Thymus (tissue), 11 donors: Measurements from ENCODE around the gene ARHGAP19. TPM values are rescaled to one million over a fixed set of nuclear protein-coding genes. Genes with fewer than 3 reads are reported as not detected.
A peak's percentile ranks its signal among the peaks of the same experiment; 100 is the strongest.

ENCODE experiments used
- DNase-seq, 9 donors: peaks; one replicate each; pipeline ENCODE4 v3.0.0-alpha.2; 2013; ENCODE audit warnings: low spot score in 9 of 9, low read depth in 6 of 9, missing footprints in 1 of 9
- H3K27ac ChIP-seq, 2 donors: one replicate each; pipeline ENCODE4 v1.5.1; 2013; ENCODE audit warnings: control low read depth in 1 of 2, low read depth in 1 of 2, low read length in 1 of 2, mild to moderate bottlenecking in 1 of 2, moderate library complexity in 1 of 2
- H3K27me3 ChIP-seq, 2 donors: one replicate each; pipeline ENCODE4 v1.5.1; 2013; ENCODE audit warnings: low read length in 1 of 2; ENCODE audit not compliant: control insufficient read depth in 2 of 2, insufficient read depth in 1 of 2
- H3K36me3 ChIP-seq, 2 donors: one replicate each; pipeline ENCODE4 v1.5.1; 2013; ENCODE audit warnings: low read length in 1 of 2, mild to moderate bottlenecking in 1 of 2, moderate library complexity in 1 of 2; ENCODE audit not compliant: control insufficient read depth in 2 of 2, insufficient read depth in 2 of 2
- H3K4me1 ChIP-seq, 2 donors: one replicate each; pipeline ENCODE4 v1.5.1; 2013; ENCODE audit warnings: low read length in 2 of 2; ENCODE audit not compliant: control insufficient read depth in 2 of 2, insufficient read depth in 2 of 2
- H3K4me3 ChIP-seq, 2 donors: one replicate each; pipeline ENCODE4 v1.5.1; 2013; ENCODE audit warnings: low read length in 2 of 2, control low read depth in 1 of 2, mild to moderate bottlenecking in 1 of 2
- H3K9me3 ChIP-seq, 2 donors: one replicate each; pipeline ENCODE4 v1.5.1; 2013; ENCODE audit warnings: low read length in 1 of 2, mild to moderate bottlenecking in 1 of 2; ENCODE audit not compliant: control insufficient read depth in 2 of 2, insufficient read depth in 1 of 2
- WGBS: extraction: QIAGEN DNeasy Blood & Tissue Kit; methylation state at CpG from one replicate; pipeline ENCODE4 v1.1.7; 2013; 5-methylcytosine and 5-hydroxymethylcytosine counted together
- polyA plus RNA-seq: library from polyadenylated mRNA; stranded (reverse); fragments of 200-250 nt; gene quantifications from one replicate; pipeline ENCODE4 v1.2.3, GENCODE V29; 2013
- total RNA-seq: library from RNA; stranded (reverse); fragments of 120-200 nt; gene quantifications from one replicate; pipeline ENCODE4 v1.2.4, GENCODE V29; 2013
- donor health status: healthy.

The ARHGAP19 gene
- total and polyA plus RNA-seq, 2 donors = 5.8 to 18.2 TPM

DNA sequence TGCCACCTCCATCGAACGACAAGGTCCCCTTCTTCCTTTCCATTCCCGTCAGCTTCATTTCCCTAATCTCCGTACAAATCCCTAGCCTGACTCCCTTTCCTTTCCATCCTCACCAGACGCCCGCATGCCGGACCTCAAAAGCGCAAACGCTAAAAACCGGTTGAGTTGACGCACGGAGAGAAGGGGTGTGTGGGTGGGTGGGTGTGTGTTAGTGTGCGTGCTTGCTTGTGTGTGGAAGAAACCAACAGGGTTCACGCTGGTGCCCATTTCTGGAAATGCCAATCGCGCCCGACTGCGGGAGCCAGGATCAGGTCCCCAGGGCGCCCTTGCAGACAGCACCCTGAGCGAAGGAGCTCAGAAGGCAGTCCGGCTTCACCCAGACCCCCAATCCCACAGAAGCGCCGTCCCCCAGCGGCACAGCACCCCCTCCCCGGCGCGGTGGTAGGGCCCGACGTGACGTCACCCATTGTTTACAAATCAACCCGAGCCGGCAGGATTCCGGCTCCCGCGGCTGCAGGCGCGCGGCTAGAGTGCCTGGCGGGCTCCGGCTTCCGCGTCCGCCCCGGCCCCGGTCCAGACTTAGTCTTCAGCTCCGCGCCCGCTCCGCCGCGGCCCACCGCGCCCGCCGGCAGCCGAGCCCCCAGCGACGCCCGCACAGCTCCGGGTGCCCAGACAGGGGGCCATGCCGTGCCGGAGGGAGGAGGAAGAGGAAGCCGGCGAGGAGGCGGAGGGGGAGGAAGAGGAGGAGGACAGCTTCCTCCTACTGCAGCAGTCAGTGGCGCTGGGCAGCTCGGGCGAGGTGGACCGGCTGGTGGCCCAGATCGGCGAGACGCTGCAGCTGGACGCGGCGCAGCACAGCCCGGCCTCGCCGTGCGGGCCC, 26.6 kb upstream of the ARHGAP19 start, which contains the start of gene FRAT1:
Gene FRAT1, plus strand, starts transcription at position 500 of the 880 bp plus-strand sequence. Its CDS starts 183 bp downstream, at position 683.
- peaks cover 0 to 30% of the 10 kb centered on the region in 2 donors for H3K27me3 ChIP-seq
- DNase-seq = peak; percentile 72 to 94 (median 87)
- H3K4me3 ChIP-seq = peak within 1 kb of the TSS; percentile 61 to 81
- peak within 1 kb of the TSS; percentile 88 to 98 for H3K27ac ChIP-seq
- WGBS = under 1% methylated on average over 79 of the region's 79 CpGs
- H3K36me3 ChIP-seq = no peaks in the 10 kb centered on the region
- peaks cover 0 to 2% of the 10 kb centered on the region in 2 donors for H3K9me3 ChIP-seq
- H3K4me1 ChIP-seq = peaks cover 10 to 22% of the 10 kb centered on the region in 2 donors

DNA sequence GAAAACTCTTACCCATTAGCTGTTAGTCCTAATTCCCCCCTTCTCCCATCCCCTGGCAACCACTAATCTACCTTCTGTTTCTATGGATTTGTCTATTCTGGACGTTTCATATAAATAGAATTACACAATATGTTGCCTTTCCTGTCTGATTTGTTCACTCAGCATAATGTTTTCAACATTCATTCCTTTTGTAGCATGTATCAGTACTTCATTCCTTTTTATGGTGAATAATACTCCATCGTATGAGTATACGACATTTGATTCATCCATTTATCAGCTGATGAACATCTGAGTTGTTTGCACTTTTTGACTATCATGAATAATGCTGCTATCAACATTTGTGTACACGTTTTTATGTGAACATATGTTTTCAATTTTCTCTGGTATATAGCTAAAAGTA, 22.2 kb upstream of the ARHGAP19 start:
- H3K9me3 ChIP-seq = no peaks in the 10 kb centered on the region
- 90% methylated on average over 4 of the region's 4 CpGs for WGBS
- DNase-seq = no peak
- peaks cover 0 to 5% of the 10 kb centered on the region in 2 donors for H3K4me1 ChIP-seq
- H3K27ac ChIP-seq = no peak overlapping the region
- H3K27me3 ChIP-seq = peaks cover 0 to under 1% of the 10 kb centered on the region in 2 donors
- no peak overlapping the region for H3K4me3 ChIP-seq
- H3K36me3 ChIP-seq = no peaks in the 10 kb centered on the region

DNA sequence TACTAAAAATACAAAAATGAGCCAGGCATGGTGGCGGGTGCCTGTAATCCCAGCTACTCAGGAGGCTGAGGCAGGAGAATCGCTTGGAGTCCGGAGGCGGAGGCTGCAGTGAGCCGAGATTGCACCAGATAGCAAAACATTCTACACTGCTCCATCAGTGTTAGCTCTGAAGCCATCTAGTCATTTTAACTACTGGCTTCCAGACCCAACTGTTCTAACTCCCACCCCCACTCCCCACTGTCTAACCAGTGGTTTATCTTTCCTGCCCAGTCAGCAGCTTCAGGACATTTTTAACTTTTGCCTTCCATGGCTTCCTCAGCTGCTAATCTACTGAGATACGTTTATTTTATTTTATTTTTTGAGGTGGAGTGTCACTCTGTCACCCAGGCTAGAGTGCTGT, 20.5 kb upstream of the ARHGAP19 start:
- no peak for DNase-seq
- Histone ChIP-seq H3K36me3 (no peaks in the 10 kb centered on the region), H3K9me3 (no peaks in the 10 kb centered on the region), H3K4me3 (no peak overlapping the region), H3K27ac (no peak overlapping the region), H3K4me1 (no peaks in the 10 kb centered on the region), H3K27me3 (no peaks in the 10 kb centered on the region)
- WGBS = 85% methylated on average over 6 of the region's 6 CpGs

DNA sequence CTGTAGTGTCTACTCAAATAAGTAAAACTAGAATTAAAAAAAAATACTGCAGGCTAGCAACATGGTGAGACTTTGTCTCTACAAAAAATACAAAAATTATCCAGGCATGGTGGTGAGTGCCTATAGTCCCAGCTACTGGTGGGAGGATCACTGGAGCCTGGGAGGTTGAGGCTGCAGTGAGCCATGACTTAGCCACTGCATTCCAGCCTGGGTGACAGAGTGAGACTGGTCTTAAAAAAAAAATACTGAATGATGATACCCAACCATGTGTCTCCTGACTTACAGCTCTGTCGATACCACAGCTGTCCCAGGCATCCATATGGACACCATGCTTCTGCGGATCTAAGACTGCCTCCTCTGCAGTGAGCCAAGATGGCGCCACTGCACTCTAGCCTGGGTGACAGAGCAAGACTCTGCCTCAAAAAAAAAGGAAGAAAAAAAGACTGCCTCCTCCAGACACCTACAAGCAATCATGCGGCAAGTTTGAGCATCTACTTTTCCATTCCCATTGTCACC, 18.7 kb upstream of the ARHGAP19 start:
- 97% methylated on average over 4 of the region's 4 CpGs for WGBS
- DNase-seq = no peak
- no peaks in the 10 kb centered on the region for H3K27me3 ChIP-seq
- H3K36me3 ChIP-seq = no peaks in the 10 kb centered on the region
- no peaks in the 10 kb centered on the region for H3K4me1 ChIP-seq
- no peak overlapping the region for H3K27ac ChIP-seq
- H3K9me3 ChIP-seq = no peaks in the 10 kb centered on the region
- H3K4me3 ChIP-seq = no peak overlapping the region

DNA sequence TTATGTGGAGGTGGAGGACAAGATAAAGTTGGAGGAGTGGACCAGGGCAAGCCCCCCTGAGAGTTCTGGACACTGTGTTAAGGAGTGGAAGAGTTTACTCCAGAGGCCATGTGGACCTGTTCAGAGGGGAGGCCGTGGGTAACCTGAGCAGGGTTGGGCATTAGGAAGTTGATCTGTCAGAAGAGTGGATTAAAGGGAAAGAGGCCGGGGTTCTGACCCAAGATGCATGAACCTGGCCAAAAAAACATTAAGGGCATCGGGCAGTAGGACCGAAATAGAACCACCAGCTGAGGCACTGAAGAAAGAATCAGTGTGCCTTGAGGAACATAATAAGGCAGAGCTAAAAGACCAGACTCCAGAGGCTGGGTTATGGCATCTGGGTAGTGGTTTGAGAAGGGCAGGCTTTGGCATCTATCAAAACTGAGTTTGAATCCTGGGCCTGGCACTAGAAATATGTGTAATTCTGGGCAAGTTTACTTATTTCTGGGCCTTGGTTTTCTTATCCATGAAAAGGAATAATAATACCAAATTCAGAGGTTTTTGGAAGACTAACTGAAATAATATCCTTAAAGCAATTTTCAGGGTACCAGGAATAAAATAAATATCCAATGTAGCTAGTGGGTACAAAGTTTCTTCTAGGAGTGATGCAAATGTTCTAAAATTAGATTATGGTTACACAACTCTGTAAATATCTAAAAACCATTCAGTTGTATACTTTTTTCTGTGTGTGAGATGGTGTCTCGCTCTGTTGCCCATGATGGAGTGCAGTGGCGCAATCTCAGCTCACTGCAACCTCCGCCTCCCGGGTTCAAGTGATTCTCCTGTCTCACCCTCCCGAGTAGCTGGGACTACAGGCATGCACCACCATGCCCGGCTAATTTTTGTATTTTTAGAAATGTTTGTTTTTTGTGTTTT, 15.7 kb upstream of the ARHGAP19 start:
- H3K9me3 ChIP-seq = no peaks in the 10 kb centered on the region
- no peaks in the 10 kb centered on the region for H3K36me3 ChIP-seq
- no peaks in the 10 kb centered on the region for H3K27me3 ChIP-seq
- H3K27ac ChIP-seq = no peak overlapping the region
- 89% methylated on average over 10 of the region's 10 CpGs for WGBS
- H3K4me3 ChIP-seq = no peak overlapping the region
- DNase-seq = no peak
- H3K4me1 ChIP-seq = no peaks in the 10 kb centered on the region

DNA sequence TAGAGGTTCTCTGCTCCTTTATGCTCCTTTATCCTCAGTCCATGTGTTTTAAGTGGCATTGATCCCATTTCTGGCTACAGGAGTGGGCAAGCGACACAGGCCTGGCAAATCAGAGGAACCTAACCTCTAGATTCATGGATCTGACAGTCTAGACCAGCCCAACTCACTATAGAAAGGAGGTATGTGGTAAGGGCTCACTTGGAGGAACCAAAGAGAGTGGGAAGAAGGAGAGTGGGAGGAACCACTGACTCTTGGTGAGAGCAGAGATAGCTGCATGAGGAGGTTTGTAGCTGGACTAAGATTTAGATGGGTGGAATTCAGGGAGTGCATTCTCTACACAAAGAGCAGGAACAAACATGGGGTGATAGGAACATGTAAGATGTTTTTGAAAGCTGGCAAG, 15.0 kb upstream of the ARHGAP19 start:
- WGBS = 45% methylated on average over 1 of the region's 1 CpG
- Histone ChIP-seq H3K4me3 (no peak overlapping the region), H3K27ac (no peak overlapping the region), H3K27me3 (no peaks in the 10 kb centered on the region), H3K9me3 (no peaks in the 10 kb centered on the region), H3K36me3 (no peaks in the 10 kb centered on the region), H3K4me1 (no peaks in the 10 kb centered on the region)
- no peak for DNase-seq

DNA sequence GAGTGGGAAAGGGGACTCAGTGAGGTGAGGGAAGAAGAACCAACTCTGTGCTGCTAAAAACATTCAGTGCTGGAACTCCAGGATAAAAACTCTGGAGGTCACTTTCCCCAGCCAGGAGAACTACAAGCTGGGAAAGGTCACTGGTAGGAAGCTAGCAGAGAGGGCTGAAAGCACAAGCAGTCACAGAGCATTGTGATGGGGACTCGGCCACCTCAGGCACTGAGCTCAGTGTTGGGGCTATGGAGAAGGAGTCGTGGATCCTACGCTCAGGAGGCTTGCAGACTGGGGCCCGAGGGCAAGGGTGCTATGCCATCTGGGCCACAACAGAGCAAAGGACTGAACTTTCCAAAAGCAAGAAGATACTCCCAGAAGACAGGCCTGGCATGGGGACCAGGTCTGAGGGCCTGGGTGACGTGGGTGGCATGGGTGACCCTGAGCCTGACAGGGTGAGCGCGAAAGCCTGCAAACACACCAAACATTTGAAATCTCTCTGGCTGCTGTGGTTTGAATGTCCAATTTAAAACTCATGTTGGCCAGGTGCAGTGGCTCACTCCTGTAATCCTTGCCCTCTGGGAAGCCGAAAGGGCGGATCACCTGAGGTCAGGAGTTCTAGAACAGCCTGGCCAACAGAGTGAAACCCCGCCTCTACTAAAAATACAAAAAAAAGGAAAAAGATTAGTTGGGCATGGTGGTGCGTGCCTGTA, 9.8 kb upstream of the ARHGAP19 start:
- Histone ChIP-seq H3K9me3 (no peaks in the 10 kb centered on the region), H3K27me3 (no peaks in the 10 kb centered on the region), H3K4me3 (no peak overlapping the region), H3K36me3 (no peaks in the 10 kb centered on the region), H3K4me1 (no peaks in the 10 kb centered on the region), H3K27ac (no peak overlapping the region)
- WGBS = 96% methylated on average over 11 of the region's 11 CpGs
- DNase-seq = no peak

DNA sequence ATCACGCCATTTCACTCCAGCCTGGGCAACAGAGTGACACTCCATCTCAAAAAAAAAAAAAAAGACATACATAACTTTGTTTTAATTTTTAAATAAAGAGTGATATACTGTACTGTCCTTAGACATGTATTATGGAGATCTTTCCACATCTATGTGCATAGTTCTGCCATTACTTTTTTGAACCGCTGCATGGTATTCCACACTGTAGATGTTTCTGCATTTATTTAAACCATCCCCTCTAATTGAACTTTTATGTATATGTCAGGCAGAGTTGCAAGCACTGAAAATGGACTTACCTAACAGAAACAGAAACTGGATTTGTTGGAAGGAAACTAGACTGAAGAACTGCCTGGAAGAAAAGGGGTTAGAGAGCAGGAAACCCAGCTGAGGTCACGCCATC, 8.5 kb upstream of the ARHGAP19 start:
- no peaks in the 10 kb centered on the region for H3K27me3 ChIP-seq
- DNase-seq = no peak
- H3K4me3 ChIP-seq = no peak overlapping the region
- WGBS = 98% methylated on average over 3 of the region's 3 CpGs
- H3K4me1 ChIP-seq = no peaks in the 10 kb centered on the region
- no peaks in the 10 kb centered on the region for H3K36me3 ChIP-seq
- H3K9me3 ChIP-seq = no peaks in the 10 kb centered on the region
- no peak overlapping the region for H3K27ac ChIP-seq
